HG03108 (cell line): ENCODE results near the gene FAM76B.
"Not testable (repeated sequence)": the region's sequence is repeated elsewhere in the genome, so short reads cannot be mapped to it uniquely, and the experiment has no call there.

Experiments
- ATAC-seq: cut with Tn5 transposase; IDR thresholded peaks from one replicate; pipeline ENCODE4 v1.9.1; 2021; ENCODE audit warnings: moderate library complexity; ENCODE audit not compliant: unreplicated experiment

FAM76B gene

DNA sequence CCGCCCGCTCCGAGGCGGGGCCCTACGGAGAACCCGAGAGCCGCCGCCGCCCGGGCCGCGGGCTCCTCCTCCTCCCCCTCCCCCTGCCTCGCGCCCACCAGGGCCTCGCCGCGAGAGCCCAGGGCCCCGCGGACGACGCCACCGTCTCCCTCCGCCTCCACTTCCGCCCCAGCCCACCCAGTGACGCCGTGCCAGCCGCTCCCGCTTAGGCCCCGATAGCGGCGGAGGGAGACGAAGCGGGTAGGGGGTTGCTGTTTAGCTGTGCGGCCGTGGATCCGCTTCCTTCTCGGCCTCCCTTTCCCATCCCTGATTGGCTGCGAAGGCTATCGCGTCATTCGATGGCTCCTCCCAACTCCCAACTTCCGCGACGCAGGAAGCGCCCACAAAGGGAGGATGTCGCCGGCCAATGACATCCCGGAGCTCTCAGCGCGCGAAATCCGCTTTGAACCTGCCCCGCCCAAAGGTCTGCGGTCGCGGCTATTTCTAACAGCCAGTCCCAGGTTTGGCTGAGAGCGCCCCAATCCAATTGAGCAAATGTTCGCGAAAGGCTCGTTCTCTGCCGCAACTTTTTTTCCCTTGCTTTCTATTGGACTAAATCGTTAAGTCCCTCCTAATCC lies at the start of gene FAM76B:
Gene FAM76B, minus strand, starts transcription at position 277 of the 617 bp plus-strand sequence. CDS start 304 bp downstream, outside the sequence.
- ATAC-seq, result peak; percentile 75

DNA sequence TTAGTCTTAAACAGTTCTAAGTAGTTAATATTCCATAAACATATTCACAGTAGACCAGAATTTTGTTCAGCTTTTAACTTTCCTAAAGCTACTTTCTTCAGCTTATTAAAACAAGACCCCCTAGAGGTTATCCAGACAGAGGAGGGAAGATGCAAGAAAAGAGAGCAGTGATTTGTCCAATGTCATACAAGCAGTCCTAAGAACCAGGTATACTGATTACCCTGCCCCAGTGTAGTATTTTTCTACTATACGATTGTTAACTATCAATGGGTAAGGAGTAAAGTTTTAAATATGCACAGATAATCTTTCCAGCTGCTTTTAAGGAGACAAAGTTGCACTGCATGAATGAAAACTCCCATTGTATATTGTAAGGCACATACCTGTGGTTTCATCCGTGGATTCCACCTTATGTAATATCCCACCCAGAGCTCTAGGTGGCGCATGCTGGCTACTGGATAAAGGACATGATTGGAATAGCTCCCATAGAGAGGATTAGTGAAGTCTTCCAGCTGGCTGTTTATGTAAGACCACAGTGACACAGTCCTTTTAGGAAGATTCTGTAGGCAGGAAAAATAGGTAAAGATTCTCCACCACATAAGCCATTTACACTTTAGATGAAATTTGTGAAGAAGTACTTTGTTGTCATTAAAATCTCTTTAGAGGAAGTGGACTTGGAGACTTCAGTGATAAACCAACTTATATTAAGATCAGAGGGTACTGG lies 46.3 kb upstream of the FAM76B start:
- ATAC-seq, result peak; percentile 84

DNA sequence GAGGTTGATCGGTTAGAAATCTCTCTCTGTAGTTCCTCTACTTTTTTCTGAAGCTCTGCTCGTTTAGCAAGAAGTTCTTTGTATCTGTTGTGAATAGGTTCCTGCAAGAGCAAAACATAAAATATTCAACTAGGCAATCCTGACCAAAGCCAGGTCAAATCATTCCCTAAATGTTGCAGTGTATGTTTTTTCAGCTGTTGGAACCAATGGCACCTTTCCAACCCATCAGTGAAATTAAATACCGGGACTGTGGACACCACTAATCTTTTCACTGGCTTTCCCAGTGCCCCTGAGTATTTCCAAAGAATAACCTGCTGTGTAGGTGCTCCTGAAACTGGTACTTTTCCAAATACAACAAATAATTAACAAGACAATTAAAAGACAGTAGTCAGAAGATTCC lies 45.8 kb upstream of the FAM76B start:
- no peak for ATAC-seq

- no peak for ATAC-seq
Measured at GRCh38 chr11:95833378-95833777, 43.8 kb upstream of the FAM76B start.

- ATAC-seq, result no peak
Measured at GRCh38 chr11:95832763-95833162, 43.2 kb upstream of the FAM76B start.

DNA sequence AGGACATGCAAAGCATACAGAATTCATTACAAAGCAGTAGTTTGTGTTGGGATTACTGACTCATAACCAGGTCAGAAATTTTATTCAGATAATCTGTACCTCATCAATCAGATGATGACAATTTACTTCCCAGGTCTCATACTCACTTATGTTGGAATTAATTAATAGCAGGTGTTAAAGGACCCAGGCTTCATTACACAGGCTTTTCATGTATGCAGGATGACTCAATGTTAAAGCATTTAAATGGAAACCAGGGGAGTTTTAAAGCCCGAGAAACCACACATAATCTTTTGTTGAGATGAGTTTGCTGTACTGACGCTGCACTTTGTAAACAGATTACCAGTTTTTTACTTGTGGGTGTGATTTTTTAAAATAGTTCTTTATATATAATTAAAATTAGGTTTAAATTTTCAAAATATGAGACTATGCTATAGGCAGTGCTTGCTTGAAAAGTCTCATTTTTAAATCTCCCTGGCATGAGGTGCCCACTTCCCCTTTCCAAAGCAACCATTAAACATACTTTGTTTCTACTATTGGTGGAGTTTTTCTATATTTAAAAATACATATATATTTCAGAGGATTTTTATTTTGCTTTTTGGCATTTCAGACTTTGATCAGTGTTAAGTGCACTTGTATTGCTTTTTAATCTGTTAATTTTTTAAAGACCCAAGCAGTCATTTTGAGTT lies 41.8 kb upstream of the FAM76B start:
- no peak for ATAC-seq

- ATAC-seq, result no peak
Measured at GRCh38 chr11:95829580-95830259, 40.1 kb upstream of the FAM76B start.

DNA sequence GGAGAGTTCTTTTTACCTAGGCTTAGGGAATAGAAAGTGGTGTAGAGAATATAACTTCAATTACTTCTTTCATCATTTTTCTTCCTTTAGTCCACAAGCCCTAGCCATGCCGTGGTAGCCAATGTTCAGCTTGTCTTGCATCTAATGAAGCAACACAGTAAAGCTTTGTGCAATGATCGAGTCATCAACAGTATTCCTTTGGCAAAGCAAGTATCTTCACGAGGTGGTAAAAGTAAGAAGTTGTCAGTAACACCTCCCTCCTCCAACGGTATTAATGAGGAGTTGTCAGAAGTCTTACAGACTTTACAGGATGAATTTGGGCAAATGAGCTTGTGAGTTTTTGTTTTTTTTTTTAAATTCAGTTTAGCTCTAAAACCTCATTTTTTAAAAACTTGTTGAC lies 38.1 kb upstream of the FAM76B start:
- no peak for ATAC-seq

GRCh38 chr11:95821640-95822039 lies 32.1 kb upstream of the FAM76B start:
- no peak for ATAC-seq

DNA sequence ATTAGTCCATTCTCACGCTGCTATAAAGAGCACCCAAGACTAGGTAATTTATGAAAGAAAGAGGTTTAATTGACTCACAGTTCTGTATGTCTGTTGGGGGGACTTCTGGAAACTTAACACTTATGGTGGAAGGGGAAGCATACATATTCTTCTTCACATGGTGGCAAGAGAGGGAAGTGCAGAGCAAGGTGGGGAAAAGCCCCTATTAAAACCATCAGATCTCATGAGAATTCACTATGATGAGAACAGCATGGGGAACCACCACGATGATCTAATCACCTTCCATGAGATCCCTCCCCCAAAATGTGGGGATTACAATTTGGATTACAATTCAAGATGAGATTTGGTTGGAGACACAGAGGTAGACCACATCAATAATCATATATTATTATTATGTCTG lies 26.5 kb upstream of the FAM76B start:
- no peak for ATAC-seq

DNA sequence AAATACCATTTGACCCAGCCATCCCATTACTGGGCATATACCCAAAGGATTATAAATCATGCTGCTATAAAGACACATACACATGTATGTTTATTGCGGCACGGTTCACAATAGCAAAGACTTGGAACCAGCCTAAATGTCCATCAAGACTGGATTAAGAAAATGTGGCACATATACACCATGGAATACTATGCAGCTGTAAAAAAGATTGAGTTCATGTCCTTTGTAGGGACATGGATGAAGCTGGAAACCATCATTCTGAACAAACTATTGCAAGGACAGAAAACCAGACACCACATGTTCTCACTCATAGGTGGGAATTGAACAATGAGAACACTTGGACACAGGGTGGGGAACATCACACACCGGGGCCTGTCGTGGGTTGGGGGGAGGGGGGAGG lies 21.5 kb upstream of the FAM76B start:
- ATAC-seq, result not testable (repeated sequence)

- ATAC-seq, result not testable (repeated sequence)
Measured at GRCh38 chr11:95806464-95806863, 16.9 kb upstream of the FAM76B start.

GRCh38 chr11:95805869-95806268 lies 16.3 kb upstream of the FAM76B start:
- ATAC-seq, result no peak

DNA sequence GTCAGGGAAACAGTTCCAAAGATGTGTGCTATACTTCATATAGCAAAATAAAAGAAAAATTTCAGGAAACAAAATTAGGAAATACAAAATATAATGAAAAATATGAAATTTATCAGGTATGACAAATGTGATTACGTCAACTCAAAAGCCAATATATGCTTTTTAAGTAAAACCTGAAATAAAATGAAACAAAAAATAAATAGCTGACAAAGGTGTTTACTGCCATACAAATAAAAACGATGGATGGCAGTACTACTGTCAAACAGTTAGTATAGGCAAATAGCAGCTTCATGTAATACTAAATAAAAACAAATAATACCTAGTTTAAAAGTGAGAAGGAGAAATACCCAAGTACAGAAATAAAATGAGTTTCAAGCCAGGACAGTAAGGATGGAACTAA lies 14.4 kb upstream of the FAM76B start:
- no peak for ATAC-seq

DNA sequence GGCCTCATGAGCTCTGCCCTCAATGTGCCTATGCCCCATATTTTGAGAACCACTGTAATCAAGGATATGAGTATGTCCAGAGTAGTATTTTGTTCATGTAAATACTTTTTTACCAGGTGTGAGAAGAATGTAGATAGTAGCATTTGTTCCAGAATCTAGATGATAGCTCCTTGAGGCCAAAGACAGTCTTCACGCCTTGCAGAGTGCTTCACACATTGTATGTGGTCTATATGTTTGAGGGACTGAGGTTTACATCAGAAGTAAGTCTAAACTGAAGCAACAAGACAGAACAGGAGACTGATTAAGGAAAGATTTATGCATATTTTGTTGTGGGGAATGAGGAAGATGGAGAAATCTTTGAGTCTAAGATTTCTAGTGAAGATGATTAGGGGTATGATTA lies 13.2 kb upstream of the FAM76B start:
- ATAC-seq, result no peak

DNA sequence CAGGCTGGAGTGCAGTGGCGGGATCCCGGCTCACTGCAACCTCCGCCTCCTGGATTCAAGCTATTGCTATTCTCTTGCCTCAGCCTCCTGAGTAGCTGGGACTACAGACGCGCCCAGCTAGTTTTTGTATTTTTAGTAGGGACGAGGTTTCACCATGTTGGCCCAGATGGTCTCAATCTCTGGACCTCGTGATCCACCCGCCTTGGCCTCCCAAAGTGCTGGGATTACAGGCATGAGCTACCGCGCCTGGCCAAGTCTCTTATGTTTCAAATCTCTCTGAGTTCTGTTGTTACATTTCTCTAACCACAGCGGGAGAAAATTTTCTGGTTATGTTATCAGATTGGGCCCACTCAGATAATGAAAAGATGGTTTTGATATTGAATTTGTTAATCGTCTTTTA lies 10.9 kb upstream of the FAM76B start:
- no peak for ATAC-seq

GRCh38 chr11:95799546-95799945 lies 10.0 kb upstream of the FAM76B start:
- ATAC-seq, result no peak

GRCh38 chr11:95796501-95796900 lies 6.9 kb upstream of the FAM76B start:
- ATAC-seq, result no peak

- ATAC-seq, result no peak
Measured at GRCh38 chr11:95795627-95796295, 6.2 kb upstream of the FAM76B start.

GRCh38 chr11:95794086-95794485 lies 4.5 kb upstream of the FAM76B start:
- no peak for ATAC-seq

- ATAC-seq, result no peak
Measured at GRCh38 chr11:95793116-95793515, 3.5 kb upstream of the FAM76B start.
